Fibroblast of skin of left quadriceps (primary cell): Measurements from ENCODE around the gene ACAP3.
"Not testable (repeated sequence)": the region's sequence is repeated elsewhere in the genome, so short reads cannot be mapped to it uniquely, and the experiment has no call there.

Experiments
- DNase-seq, 2 experiments: peaks; one replicate each; pipeline ENCODE4 v3.0.0-alpha.2; 2013; ENCODE audit warnings: low read depth in 2 of 2

ACAP3 gene

DNA sequence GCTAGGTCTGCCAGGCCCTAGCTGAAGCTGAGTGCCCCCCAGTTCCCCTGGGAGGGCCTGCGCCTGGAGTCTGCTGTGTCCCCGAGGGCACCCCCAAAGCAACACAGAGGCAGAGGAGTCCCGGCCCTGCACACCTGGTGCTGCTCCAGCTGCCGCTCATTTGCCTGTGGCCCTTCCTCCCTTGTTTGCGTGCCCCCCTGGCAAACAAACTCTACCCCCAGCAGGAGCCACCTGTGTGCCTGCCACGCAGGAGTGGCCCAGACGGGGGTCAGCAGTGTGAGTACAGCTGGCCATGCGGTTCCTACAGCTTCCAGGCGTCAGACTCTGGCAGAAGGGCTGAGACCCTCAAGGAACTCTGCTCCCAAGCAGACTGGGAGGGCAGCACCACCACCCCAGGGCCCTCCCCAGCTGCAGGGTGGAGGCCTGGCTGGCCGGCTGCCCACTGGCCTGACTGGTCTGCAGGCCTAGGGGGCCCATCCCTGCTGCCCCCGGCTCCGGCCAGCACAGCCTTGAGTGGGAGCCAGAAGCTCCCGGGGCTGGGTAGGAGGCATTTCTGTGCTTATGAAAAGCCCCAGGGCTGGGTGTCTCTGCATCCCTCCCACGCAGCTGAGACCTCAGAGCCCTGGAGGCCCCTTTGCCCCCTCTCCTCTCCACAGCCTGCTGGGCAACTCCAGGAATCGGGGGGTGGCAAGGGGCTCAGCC lies 22.8 kb upstream of the ACAP3 start:
- DNase-seq, result no peak

DNA sequence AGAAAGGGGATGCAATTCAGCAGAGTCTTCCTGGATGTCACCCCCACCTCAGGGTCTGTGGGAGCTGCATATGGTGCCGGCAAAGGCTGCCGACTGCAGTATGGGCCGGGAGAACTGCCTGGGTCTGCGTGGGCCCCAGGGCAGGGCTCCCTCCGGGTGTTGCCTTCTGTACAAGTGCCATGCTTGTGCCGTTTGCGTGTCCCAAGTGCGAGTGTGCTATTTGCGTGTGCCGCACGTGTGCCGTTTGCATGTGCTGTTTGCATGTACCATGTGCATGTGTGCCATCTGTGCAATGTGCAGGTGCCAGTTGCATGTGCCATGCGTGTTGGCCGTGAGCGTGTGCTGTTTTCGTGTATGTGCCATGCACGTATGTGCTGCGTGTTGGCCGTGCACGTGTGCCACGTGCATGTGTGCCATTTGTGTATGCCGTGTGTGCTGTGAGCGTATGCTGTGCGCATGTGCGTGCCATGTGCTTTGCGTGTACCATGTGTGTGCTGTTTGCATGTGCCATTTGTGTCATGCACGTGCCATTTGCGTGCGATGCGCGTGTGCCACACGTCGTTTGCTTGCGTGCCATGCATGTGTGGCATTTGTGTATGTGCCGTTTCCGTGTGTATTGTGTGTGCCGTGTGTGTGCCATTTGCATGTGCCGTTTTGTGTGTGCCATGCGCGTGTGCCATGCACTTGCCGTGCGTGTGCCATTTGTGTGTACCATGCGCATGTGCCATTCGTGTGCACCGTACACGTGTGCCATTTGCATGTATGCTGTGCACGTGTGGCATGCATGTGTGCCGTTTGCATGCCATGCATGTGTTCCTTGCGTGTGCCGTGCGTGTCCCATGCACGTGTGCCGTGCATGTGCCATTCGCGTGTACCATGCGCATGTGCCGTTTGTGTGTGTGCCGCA lies 21.8 kb upstream of the ACAP3 start:
- DNase-seq, result no peak

DNA sequence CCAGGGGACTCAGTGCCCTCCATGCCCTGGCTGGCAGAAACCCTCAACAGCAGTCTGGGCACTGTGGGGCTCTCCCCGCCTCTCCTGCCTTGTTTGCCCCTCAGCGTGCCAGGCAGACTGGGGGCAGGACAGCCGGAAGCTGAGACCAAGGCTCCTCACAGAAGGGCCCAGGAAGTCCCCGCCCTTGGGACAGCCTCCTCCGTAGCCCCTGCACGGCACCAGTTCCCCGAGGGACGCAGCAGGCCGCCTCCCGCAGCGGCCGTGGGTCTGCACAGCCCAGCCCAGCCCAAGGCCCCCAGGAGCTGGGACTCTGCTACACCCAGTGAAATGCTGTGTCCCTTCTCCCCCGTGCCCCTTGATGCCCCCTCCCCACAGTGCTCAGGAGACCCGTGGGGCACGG lies 20.5 kb upstream of the ACAP3 start:
- no peak for DNase-seq

DNA sequence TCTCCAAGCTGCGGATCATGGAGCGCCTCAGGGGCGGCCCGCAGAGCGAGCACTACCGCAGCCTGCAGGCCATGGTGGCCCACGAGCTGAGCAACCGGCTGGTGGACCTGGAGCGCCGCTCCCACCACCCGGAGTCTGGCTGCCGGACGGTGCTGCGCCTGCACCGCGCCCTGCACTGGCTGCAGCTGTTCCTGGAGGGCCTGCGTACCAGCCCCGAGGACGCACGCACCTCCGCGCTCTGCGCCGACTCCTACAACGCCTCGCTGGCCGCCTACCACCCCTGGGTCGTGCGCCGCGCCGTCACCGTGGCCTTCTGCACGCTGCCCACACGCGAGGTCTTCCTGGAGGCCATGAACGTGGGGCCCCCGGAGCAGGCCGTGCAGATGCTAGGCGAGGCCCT lies 19.6 kb upstream of the ACAP3 start:
- no peak for DNase-seq

DNA sequence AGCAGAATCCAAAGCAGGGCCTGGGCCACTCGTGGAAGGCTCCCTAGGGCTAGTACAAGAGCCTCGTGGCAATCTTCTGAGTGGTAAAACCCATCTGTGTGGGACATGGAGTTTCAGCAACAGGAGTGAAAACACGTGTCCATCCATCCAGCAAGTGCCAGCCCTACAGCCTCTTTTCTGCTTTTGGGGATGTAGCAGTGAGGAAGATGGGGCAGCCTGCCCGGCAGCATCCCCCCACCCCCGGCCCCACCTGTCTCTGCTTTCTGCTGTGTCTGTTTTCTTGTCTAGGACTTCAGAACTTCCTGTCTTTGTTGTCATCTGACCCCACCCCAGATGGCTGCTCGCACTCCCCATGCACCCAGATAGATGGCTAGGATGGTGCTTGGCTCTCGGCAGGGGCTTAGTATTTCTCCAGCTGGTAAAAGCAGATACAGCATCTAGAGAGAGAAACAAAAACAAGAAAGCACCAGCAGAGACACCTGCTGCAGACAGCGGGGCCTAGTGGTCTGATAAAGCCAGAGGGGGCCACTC lies 18.4 kb upstream of the ACAP3 start:
- DNase-seq, result no peak

DNA sequence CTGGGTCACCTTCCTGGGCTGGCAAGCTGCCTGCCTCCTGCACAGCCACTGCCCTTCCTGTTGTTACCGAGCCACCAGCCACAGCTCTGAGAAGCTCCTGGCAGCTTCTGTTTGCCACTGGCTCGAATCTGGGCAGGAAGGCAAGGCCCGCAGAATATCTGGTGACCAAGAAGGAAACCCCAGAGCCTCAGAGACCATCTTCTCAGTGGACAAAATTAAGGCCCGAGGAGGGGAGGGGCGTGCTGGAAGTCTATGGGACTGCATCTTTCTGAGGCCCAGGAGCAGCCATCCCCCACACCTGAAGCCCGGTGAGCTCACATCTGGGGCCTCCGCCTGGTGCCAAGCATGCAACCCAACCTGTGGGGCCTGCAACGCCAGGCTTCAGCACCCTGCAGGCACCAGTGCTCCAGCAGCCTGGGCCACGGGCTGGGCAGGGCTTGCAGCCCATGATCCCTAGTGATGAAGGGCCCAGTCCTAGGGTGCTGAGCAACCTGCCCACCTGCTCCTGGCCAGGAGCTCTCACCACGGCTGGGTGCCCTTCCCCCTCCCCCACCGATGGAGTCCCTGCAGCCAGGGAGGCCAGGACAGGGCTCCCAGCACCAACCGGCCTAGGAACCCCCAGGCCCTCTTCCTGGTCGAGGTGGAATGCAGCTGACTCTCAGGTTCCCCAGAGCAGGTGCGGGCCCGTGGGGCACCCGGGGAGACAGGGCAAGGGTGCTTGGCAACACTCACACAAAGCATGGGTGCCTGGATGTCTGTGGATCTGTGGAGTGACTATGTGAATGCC lies 17.8 kb upstream of the ACAP3 start:
- DNase-seq, result no peak

DNA sequence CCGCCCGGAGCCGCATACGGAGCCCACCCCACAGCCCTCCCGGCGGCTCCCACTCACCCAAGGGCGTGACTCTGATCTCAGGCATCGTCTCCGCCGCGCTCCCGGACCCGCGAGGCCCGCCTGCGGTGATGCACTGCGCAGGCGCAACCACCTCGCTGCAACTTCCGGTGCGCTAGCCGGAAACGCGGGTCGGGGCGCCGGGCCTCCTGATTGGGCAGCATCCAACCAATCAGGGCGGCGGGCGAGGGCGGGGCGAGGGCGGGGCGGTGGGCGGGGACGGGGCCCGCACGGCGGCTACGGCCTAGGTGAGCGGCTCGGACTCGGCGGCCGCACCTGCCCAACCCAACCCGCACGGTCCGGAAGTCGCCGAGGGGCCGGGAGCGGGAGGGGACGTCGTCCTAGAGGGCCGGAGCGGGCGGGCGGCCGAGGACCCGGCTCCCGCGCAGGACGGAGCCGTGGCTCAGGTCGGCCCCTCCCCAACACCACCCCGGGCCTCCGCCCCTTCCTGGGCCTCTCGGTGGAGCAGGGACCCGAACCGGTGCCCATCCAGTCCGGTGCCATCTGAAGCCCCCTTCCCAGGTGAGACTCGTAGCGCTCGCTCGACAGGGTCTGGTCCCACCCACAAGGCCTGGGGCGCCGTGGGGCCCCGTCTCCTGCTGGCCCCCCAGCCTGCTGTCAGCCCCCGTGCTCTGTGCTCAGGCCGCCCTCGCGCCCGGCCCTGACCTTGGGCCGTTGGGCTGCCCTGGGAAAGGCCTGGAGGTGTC lies 17.0 kb upstream of the ACAP3 start, which contains the start of the genes CPTP and INTS11:
Gene CPTP (plus strand): TSS at position 279 of the 764 bp plus-strand sequence. CDS start 2,109 bp downstream, outside the sequence.
Gene INTS11 (minus strand): TSS at position 137 of the 764 bp plus-strand sequence. CDS start 52 bp downstream, at position 85.
- DNase-seq, result peak; percentile 79 to 80

DNA sequence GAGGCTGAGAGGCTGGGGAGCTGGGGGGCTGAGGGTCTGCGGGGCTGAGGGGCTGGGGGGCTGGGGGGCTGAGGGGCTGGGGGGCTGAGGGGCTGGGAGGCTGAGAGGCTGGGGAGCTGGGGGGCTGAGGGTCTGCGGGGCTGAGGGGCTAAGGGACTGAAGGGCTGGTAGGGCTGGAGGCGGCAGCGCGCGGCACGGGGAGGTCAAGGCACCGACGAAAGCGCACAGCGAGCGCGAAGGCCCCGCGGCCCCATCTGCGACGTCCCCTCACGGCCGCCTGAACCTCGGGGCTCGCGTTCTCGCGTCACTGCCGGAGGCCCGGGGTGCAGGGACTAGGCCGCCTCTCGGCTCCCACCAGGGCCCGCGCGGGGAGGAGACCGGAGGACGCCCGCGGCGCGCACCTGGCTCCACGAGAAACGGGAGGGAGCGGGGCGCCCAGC lies 16.4 kb upstream of the ACAP3 start:
- no peak for DNase-seq

DNA sequence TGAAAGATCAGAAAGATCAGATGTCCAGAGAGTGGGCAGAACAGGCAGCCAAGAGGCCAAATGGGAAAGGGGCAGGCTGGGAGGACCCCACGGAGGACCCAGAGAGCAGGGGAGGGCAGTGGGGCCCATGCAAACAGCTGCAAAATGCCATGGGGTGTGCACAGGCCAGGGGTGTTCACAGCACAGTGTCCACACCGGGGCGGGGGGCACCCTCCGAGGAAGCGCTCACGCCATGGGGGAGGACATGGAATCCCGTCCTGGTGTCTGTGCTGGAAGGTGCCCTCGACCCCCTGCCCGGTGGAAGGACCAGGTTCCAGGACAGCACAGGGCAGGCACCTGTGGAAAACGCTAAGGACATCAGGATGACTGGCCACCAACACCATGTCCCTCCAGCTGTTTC lies 15.2 kb upstream of the ACAP3 start:
- DNase-seq, result no peak

DNA sequence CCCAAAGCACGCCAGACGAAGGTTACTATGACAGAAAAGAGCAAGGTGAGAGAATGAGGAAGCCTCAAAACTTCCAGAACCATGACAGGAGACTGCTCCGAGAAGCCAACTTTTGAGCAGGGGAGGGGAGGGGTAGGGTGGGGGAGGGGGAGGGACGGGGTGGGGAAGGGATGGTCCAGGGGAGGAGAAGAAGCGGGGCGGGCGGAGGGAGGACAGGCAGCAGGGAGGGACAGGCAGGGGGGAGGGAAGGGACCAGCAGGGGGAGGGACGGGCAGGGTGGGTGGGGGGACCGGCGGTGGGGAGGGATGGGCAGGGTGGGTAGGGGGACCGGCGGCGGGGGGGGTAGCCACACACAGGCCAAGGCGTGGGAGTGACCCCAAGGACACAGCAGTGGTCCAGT lies 14.7 kb upstream of the ACAP3 start:
- no peak for DNase-seq

DNA sequence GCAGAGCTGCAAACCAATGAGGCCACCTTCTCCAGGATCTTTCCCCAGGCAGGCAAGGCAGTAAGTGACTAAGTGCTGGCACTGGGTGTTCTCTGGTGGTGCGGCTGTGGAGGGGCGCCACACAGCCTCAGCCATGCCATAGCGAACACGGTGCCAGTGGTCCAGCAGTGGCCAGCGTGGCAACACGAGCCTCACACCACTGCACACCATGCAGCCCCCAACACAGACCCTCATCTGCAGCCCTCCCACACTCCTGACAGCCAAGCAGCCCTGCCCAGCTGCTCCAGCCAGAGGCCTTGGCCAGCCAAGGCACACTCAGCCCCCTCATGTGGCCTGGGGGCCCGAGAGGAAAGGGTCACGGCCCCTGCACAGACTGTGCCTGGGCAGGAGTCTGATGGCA lies 13.7 kb upstream of the ACAP3 start:
- DNase-seq, result no peak

DNA sequence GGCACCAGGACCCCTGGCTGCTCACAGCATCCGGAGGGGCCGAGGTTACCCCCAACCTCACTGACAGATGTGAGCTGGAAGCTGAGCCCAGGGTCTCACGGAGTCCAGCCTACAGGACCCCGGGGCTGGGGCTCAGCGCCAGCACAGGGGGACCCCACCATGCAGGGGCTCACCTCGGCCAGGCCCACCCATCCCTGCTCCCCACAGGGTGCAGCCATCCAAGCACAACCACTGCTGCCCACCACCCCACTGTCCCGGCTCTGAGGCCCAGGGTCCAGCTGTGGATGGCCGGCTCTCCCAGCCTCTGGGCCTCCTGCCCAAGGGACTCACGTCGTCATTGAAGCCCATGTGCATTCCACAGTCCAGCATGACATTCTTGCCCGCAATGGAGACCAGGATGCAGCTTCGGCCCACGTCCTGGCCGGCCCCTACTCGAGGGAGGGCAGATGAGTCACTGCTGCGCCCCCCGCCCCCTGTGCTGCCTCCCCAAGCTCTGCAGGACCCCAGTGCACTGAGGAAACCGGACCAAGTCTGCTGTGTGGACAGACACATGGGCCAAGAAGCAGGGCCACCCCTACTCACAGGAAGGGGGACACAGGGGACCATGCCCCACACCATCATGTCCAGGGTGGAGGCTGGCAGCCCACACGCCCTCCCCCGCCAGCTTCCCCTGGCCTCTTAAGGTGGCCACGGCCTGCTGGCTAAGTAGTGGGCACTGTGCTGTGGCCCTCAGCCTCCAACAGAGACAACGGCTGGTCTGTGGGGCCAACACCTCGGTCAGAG lies 13.1 kb upstream of the ACAP3 start:
- no peak for DNase-seq

DNA sequence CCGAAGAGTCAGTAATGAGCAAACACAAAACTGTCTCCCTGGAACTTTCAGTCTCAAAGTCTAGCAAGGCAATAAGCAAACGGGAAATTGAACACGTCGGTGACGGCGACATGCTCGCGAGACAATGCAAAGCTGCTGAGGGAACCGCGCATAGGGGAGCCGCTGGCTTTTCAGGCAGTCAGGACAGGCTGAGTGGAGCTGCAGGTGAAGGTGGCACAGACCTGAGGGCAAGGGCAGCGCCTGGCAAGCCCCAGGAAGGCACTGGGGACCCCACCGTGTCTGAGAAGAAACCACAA lies 11.9 kb upstream of the ACAP3 start:
- no peak for DNase-seq

DNA sequence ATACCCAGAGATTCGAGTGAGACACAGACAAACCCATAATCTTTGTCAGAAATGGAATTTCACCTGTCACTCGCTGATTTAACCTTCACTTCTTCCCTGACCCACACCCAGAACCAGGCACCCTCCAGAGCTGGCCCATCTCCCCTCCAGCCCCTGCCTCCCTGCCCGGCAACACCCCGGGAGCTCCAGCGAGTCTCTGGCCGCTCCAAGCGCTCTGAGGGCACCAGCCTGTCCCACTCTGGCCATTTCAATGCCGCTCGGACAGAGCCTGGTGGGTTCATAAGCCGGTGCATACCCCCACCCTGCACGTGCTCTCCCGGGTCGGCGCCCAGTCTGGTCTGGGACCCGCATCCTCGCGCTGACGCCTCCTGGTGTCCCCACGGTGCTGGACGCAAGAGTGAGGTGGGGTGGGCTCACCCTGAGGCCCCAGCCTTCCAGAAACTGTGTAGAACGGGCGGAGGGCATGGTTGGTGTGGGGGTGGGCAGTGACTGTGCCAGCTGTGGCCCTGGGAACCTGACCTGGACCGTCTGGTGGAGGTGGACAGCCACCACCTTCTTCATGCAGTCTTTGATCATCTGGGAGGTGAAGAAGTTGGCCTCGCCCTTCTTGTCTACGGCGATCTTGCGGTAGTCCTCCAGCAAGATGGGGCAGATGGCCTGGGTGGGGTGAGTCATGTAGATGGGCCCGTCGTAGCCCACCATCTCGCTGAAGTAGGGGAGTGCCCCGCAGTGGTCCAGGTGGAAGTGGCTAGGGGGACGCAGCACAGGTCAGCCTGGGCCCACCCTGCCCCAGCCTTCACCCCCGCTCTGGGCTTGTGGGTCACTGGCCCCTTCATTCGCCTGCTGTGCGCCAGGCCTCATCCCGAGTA lies 11.3 kb upstream of the ACAP3 start:
- DNase-seq, result no peak

DNA sequence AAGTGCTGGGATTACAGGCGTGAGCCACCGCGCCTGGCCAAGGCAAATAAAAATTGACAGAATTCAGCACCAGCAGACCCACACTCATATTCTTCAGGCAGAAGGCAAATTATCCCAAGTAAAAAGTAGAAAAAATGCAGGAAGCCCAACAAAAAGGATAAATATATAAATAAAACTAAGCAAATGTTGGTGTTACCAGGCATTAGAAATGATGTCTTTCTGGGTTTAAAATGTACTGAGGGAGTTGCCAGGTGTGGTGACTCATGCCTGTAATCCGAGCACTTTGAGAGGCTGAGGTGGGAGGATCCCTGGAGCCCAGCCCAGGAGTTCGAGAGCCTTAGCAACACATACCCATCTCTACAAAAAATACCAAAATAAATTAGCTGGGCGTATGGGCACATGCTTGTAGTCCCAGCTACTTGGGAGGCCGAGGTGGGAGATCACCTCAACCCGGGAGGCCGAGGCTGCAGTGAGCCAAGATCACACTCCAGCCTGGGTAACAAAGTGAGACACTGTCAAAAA lies 10.5 kb upstream of the ACAP3 start:
- peak; percentile 74 to 77 for DNase-seq

DNA sequence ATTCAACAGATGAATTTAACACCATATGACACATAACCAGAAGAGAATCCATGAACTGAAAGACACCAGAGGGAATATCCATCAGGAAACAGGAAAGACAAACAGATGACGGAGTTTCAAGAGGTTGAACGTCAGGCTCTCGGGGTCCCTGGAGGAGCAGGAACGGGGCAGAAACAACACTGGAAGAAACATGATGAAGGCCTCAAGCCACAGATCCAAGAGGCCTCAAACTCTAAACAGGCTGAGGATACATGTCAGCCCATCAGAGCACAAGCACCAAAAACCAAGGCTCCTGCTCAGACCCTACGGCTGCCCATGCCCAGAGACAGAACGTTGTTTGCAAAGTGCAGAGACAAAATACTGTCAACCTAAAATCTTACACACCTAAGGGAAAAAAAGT lies 9.7 kb upstream of the ACAP3 start:
- no peak for DNase-seq

DNA sequence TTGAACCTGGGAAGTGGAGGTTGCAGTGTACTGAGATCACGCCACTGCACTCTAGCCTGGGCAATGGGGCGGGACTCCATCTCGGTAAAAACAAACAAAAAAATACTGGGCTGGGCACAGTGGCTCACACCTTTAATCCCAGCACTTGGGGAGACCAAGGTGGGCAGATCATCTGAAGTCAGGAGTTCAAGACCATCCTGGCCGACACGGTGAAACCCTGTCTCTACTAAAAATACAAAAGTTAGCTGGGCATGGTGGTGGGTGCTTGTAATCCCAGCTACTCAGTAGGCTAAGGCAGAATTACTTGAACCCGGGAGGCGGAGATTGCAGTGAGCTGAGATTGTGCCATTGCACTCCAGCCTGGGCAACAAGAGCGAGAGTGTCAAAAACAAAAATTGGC lies 8.5 kb upstream of the ACAP3 start:
- not testable (repeated sequence) for DNase-seq

DNA sequence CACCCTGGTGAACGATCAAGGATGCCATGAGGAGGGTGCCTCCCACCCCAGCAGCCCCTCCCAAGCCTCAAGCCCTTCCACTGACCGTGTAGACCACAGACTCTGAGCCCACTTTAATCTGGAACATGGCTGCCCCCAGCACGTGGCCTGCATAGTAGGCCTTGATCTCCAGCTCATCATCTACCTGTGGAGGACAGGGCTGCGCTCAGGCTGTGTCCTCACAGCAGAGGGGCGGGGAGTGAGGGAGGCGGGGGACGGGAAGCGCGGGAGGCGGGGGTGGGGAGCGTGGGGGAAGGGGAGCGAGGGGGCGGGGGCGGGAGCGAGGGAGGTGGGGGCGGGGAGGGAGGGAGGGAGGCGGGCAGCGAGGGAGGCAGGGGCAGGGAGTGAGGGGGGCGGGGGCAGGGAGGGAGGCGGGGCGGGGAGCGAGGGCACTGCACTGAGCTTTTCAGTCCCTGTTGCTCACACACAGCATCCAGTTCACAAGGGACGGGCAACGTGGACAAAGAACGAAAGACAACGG lies 7.8 kb upstream of the ACAP3 start:
- no peak for DNase-seq
